ENCODE data around the gene YIF1A.

The YIF1A gene

DNA sequence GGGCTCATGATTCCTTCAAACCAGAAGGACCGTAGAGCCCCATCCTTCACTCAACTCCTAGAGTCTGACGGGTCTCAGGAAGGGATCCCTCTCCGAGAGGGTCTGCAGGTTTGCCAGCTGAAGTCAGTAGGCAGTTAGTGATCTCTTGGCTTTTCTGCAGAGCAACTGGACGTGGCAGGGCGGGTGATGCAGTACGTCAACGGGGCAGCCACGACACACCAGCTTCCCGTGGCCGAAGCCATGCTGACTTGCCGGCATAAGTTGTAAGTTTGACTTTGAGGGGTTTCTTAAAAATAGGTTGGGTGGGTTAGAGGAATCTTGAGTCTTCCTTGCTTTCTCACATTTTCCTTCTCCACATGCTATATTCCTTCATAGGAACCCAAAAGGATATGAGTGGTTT, 53.8 kb downstream of the YIF1A start:
- intact Hi-C loops (cut with DNase I): no loop called here
- DNase-seq: no peak

All from head of caudate nucleus (tissue), 42 donors.